Fibroblast of villous mesenchyme (primary cell): ENCODE data around the gene RRP12. TPM values are rescaled to one million over a fixed set of nuclear protein-coding genes. Genes with fewer than 3 reads are reported as not detected.

Experiments
- DNase-seq: peaks from one replicate; pipeline ENCODE4 v3.0.0-alpha.2; 2010; ENCODE audit warnings: low read depth
- H3K4me3 ChIP-seq: 2 replicates; pipeline ENCODE4 v1.5.1; 2011; ENCODE audit warnings: low read depth, mild to moderate bottlenecking, low read length
- total RNA-seq: library from RNA; depleted of rRNA; stranded (reverse); fragments of >200 nt; gene quantifications from 2 replicates; pipeline ENCODE4 v1.2.3, GENCODE V29; 2012
- TF ChIP-seq, protein P1 (sequence below): IDR thresholded peaks from 2 replicates; pipeline ENCODE4 v1.5.1; 2012; ENCODE audit warnings: low read depth, mild to moderate bottlenecking, low read length; ENCODE audit not compliant: insufficient read depth

Gene RRP12
- total RNA-seq, 1 donor = 25.5 TPM

DNA sequence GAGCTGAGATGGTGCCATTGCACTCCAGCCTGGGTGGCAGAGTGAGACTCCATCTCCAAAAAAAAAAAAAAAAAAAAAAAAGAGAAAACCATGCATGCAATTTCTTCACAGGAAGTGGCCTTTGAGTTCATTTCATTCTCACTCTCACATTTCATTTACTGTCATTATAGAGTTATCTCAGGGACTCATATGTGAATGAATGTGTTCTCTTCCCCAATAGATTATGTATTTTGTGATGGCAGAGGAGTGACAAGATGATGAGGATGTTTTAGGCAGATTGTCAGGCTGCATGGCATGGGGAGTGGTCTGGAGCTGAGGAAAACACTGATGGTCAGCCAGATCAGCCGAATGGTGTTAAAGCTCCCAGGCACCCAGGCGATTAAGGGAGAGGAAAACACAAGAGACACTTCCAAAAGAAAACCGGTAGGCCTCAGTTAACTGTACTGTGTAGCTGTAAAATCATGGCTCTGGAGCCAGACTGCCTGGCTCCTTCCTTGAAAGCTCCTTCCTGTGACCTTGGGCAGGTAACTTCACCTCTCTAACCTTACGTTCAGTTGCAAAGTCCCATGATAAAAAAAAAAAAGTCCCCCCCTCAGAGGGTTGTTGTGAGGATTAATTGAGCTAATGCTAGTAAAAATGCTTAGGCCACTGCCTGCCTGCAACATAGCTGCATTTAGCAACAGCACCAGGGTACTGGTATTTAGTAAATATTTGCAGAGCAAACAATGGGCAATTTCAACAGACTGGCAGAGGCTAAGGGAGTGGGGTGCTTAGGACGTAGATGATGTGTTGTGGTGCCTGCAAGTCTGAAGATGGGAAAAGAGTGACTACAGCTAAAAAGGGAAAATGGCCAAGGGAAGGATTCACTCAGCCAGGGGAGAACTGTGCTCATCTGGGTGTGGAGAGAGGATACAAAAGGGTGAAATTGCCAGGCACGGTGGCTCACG is 73.5 kb downstream of the RRP12 start:
- DNase-seq = no peak
- TF ChIP-seq, protein P1, sequence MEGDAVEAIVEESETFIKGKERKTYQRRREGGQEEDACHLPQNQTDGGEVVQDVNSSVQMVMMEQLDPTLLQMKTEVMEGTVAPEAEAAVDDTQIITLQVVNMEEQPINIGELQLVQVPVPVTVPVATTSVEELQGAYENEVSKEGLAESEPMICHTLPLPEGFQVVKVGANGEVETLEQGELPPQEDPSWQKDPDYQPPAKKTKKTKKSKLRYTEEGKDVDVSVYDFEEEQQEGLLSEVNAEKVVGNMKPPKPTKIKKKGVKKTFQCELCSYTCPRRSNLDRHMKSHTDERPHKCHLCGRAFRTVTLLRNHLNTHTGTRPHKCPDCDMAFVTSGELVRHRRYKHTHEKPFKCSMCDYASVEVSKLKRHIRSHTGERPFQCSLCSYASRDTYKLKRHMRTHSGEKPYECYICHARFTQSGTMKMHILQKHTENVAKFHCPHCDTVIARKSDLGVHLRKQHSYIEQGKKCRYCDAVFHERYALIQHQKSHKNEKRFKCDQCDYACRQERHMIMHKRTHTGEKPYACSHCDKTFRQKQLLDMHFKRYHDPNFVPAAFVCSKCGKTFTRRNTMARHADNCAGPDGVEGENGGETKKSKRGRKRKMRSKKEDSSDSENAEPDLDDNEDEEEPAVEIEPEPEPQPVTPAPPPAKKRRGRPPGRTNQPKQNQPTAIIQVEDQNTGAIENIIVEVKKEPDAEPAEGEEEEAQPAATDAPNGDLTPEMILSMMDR = no peak

DNA sequence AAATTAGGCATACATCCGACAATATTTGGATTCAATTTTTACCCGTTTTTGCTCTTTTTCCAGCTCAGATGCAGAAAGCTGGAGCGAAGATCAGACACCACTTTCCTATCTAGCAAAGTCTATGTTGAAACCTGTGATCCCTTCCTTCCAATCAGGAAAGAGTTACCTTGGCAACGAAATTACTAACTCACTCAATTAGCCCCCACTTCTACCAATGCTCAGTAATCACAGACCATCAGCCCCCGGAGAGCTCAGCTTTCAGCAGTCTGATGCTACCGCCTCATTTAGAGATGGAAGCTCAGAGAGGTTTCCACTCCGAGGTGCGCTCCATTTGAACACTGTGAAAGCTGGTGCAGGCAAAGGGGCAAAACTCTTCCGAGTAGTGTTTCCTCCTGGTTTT is 75.4 kb downstream of the RRP12 start:
- no peak for DNase-seq
- TF ChIP-seq, protein P1 = no peak
- no peak overlapping the region for H3K4me3 ChIP-seq

More for the DNA sequence above, 73.5 kb downstream of the RRP12 start:
- H3K4me3 ChIP-seq = no peak overlapping the region

DNA sequence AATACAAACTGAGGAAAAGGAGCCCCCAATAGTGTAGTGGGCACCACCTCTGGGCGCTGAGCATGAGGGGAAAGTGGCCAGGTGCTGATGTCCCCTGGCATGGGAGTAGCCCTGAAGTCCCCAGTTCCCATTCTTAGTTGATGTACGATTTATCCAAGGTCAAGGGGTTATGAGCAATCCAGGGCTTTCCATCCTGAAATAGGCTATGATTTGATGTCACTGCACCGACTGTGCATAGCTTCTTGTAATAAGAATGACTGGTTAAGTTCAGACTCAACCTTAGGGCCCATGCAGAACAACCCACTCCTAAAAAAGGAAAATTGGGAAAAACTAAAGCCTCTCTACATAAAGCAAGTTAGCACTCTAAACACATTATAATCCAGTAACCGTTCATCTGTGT is 77.6 kb downstream of the RRP12 start:
- DNase-seq = no peak
- no peak overlapping the region for H3K4me3 ChIP-seq
- TF ChIP-seq, protein P1 = no peak

DNA sequence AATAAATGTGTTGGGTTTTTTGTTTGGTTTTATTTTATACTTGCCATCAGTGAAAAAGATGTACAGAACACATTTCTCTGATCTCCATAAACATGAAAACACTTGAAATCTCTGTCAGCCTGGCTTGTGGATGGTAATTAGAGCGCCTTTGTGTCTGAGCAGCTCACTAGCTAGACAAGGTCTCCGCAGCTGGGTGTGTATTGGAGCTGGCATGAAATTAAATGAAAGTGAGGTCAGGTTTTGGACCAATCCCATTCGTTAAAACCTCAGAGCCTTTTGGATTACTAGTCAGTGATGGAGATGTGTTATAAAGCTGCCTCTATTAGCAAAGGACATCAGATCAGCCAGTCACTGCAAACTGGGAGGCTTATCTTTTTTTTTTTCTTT is 79.3 kb downstream of the RRP12 start:
- no peak overlapping the region for H3K4me3 ChIP-seq
- TF ChIP-seq, protein P1 = no peak
- no peak for DNase-seq

DNA sequence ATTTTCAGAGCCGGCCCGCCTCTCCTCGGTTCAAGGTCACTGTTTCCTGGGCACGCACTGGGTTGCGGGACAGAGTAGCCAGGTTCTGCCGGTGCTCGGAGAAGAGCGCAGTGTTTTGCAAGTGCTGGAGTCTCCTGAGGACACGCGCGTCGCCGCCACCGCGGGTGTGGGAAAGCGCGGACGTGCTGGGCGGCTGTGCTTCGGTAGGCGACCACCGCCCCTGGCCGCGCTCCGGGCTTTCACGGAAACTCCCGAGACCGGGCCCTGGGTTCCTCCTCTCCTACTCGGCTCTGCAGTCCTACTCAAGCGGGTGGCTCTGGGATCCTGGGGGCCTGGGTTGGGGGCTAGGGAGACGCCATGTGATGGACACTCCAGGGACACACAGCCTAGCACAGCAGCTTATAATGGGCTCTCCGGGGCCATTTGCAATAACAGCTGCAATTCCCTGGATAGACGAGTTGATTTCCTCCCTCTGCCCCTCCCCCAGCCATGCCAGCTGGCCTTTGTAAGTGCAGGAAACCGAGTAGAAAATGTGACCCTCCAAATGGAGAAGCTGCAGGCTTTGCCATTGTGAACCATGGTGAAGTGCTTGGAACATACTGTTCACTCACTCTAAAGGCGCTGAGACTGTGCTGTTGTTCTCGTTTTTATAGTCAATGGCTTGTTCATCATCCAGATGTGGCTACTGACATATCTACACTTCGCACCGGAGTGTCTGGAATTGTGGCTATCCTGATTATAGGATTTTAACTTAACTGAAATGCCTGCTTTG is 79.9 kb downstream of the RRP12 start:
- no peak for DNase-seq
- TF ChIP-seq, protein P1 = no peak
- H3K4me3 ChIP-seq = peak overlapping the region; percentile 30

DNA sequence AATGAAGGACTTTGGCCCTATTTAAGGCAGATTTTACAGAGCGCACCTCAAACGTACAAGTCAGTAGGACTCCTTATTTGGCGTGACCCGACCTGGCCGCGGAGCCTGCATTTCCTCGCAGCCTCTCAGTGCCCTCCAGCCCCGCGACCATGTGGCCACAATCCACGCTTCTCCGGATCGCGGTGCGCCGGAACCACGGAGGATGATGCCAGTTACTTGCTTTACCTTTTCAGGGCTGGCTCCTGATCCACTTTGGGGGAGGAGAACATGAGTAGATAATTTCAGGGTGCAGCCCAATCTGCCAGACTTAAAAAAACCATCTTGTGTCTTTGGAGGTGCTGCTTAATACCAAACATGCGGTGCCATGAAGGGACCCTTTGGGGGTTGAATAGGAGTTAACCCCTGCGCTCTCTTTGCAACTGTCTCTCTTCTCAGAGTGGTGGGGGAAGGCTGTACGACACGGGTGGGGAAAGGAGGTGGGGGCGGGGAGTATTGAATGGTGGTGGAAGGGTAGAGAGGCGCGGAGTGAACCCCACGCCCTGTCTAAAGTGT is 80.6 kb downstream of the RRP12 start:
- TF ChIP-seq, protein P1 = no peak
- no peak for DNase-seq
- peak overlapping the region; percentile 84 for H3K4me3 ChIP-seq
